ENCODE data around the gene AKR1B15.
"Not testable (repeated sequence)": the region's sequence is repeated elsewhere in the genome, so short reads cannot be mapped to it uniquely, and the experiment has no call there.

DNA sequence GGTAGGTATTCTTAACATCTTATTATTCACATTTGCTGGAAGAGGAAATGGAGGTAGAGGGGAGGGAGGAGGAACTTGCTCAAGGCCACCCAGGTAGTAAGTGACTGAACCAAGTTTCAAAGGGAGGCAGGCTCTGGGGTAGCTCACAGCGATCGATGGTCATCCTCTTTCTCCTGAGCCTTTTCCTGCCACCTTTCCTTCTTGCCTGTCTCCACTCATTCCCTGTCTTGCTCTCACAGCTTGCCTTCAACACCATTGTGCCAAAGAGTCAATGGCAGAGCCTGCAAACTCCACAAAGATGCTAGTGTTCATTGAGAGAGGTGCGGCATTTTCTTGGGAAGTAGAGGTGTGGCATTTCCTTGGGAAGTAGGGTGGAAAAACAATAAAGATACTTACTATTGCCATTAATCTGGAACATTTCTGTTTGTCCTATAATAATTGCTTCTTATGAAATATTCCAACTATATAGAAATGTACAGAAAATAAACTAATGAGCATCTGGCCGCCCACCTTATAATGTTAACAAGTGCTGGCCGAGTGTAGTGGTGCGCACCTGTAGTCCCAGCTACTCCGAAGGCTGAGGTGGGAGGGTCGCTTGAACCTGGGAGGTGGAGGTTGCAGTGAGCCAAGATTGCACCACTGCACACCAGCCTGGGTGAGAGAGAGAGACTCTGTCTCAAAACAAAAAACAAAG, 7.3 kb upstream of the AKR1B15 start:
- TF ChIP-seq EZH2 (IDR thresholded peaks at IDR 0.05; ENCODE audit: borderline replicate concordance, low read depth, low read length, severe bottlenecking); POLR2A (IDR thresholded peaks at IDR 0.05; ENCODE audit: low read depth, low read length); POLR2AphosphoS5 (IDR thresholded peaks at IDR 0.05; ENCODE audit: insufficient read depth, low read depth, low read length): not testable (repeated sequence)
- TF ChIP-seq, protein P1, sequence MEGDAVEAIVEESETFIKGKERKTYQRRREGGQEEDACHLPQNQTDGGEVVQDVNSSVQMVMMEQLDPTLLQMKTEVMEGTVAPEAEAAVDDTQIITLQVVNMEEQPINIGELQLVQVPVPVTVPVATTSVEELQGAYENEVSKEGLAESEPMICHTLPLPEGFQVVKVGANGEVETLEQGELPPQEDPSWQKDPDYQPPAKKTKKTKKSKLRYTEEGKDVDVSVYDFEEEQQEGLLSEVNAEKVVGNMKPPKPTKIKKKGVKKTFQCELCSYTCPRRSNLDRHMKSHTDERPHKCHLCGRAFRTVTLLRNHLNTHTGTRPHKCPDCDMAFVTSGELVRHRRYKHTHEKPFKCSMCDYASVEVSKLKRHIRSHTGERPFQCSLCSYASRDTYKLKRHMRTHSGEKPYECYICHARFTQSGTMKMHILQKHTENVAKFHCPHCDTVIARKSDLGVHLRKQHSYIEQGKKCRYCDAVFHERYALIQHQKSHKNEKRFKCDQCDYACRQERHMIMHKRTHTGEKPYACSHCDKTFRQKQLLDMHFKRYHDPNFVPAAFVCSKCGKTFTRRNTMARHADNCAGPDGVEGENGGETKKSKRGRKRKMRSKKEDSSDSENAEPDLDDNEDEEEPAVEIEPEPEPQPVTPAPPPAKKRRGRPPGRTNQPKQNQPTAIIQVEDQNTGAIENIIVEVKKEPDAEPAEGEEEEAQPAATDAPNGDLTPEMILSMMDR (IDR thresholded peaks at IDR 0.05; ENCODE audit: extremely low read depth in 1 of 2, insufficient read depth in 1 of 2, low read depth in 1 of 2, low read length in 2 of 2), result not testable (repeated sequence)
- TF ChIP-seq, protein P2, sequence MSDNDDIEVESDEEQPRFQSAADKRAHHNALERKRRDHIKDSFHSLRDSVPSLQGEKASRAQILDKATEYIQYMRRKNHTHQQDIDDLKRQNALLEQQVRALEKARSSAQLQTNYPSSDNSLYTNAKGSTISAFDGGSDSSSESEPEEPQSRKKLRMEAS (IDR thresholded peaks at IDR 0.05; ENCODE audit: insufficient read depth, insufficient read length), result not testable (repeated sequence)
